C4-2B (cell line): ENCODE results near the gene GMDS.

Experiments
- H3K27ac ChIP-seq: fragments of 450-650 bp; 2 replicates; pipeline ENCODE4 v1.5.1; 2017
- ZFX ChIP-seq: fragments of 450-650 bp; IDR thresholded peaks from 2 replicates; pipeline ENCODE4 v1.6.1; 2017
- TF ChIP-seq, protein P1 (sequence below): fragments of 450-650 bp; conservative IDR thresholded peaks from 2 replicates; pipeline ENCODE4 v1.5.1; 2017; ENCODE audit warnings: mild to moderate bottlenecking

Gene GMDS

GRCh38 chr6:2237001-2237400, 8.4 kb downstream of the GMDS start:
- TF ChIP-seq, protein P1, sequence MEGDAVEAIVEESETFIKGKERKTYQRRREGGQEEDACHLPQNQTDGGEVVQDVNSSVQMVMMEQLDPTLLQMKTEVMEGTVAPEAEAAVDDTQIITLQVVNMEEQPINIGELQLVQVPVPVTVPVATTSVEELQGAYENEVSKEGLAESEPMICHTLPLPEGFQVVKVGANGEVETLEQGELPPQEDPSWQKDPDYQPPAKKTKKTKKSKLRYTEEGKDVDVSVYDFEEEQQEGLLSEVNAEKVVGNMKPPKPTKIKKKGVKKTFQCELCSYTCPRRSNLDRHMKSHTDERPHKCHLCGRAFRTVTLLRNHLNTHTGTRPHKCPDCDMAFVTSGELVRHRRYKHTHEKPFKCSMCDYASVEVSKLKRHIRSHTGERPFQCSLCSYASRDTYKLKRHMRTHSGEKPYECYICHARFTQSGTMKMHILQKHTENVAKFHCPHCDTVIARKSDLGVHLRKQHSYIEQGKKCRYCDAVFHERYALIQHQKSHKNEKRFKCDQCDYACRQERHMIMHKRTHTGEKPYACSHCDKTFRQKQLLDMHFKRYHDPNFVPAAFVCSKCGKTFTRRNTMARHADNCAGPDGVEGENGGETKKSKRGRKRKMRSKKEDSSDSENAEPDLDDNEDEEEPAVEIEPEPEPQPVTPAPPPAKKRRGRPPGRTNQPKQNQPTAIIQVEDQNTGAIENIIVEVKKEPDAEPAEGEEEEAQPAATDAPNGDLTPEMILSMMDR: no peak
- TF ChIP-seq ZFX: no peak
- H3K27ac ChIP-seq: peak overlapping the region; percentile 66

- peak overlapping the region; percentile 47 for H3K27ac ChIP-seq
- TF ChIP-seq, protein P1: no peak
- no peak for TF ChIP-seq ZFX
These were observed 9.5 kb downstream of the GMDS start for GRCh38 chr6:2235777-2236495.

DNA sequence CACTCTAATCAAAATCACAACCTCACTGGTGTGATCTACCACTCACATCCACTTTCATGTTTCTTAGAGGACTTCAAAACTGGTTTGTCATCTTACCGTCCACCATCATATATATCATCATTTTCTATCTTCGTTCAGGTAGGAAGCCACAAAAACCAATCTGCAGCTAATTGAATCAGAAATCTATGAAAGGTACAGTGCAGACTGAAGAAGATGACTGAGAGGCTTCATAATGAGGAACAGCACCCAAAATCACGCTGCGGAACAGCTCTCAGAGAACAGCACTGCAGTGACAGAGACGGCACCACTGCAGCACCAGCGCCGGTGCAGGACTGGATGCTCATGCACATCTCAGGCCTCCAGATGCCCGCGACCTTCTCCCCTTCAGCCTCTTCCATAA, 13.0 kb downstream of the GMDS start:
- TF ChIP-seq, protein P1: no peak
- no peak for TF ChIP-seq ZFX
- H3K27ac ChIP-seq: no peak overlapping the region

DNA sequence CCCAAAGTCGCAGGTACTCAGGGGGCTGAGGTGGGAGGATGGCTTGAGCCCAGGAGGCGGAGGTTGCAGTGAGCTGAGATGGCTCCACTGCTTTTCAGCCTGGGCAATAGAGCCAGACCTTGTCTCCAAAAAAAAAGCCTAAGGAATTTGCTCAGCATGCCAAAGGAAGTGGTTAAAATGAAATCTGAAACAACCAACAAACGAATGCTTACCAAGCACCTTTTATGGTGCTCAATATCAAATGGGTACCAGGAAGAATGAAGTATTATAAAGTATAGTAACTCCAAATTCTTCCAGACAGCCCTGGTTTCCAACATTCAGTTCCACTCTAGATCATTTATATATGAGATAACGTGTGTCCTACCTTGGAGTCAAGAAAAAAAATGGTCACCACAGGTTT, 14.0 kb downstream of the GMDS start:
- peak overlapping the region; percentile 19; the same call in 1 of the 2 replicates for H3K27ac ChIP-seq
- TF ChIP-seq, protein P1: no peak
- TF ChIP-seq ZFX: no peak

- TF ChIP-seq ZFX: no peak
- TF ChIP-seq, protein P1: no peak
- peak overlapping the region; percentile 19; the same call in 1 of the 2 replicates for H3K27ac ChIP-seq
These were observed 14.6 kb downstream of the GMDS start for GRCh38 chr6:2230659-2231277.

DNA sequence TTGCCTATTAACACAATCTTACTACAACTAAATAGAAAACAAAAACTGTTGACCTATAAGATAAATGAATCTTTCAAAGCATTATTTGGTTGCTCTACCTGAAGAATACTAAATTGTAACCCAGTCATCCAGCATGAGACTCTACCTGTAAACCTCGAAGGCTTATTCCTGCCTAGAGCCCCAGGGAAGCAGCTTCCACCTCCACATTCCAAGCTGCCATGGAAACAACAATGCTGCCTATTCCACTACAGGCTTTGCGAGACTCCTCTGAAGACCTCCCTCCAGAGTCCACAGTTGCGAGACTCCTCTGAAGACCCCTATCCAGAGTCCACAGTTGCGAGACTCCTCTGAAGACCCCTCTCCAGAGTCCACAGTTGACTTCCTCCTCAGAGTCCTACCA, 15.7 kb downstream of the GMDS start:
- TF ChIP-seq ZFX: no peak
- TF ChIP-seq, protein P1: no peak

GRCh38 chr6:2229039-2229438, 16.4 kb downstream of the GMDS start:
- no peak for TF ChIP-seq ZFX
- no peak overlapping the region; the same call in 1 of the 2 replicates for H3K27ac ChIP-seq

More for the DNA sequence above, 15.7 kb downstream of the GMDS start:
- H3K27ac ChIP-seq: no peak overlapping the region
